Jurkat, Clone E6-1 (cell line): ENCODE measurements around the gene GALNTL6.
"Not testable (repeated sequence)": the region's sequence is repeated elsewhere in the genome, so short reads cannot be mapped to it uniquely, and the experiment has no call there.

Experiments used
- DNase-seq: peaks from one replicate; pipeline ENCODE4 v3.0.0-alpha.2; 2011; ENCODE audit warnings: low read depth, low spot score
- H3K4me3 ChIP-seq: 2 replicates; pipeline ENCODE4 v1.5.1; 2011; ENCODE audit warnings: mild to moderate bottlenecking, low read length, control low read depth, moderate library complexity

GALNTL6 gene

DNA sequence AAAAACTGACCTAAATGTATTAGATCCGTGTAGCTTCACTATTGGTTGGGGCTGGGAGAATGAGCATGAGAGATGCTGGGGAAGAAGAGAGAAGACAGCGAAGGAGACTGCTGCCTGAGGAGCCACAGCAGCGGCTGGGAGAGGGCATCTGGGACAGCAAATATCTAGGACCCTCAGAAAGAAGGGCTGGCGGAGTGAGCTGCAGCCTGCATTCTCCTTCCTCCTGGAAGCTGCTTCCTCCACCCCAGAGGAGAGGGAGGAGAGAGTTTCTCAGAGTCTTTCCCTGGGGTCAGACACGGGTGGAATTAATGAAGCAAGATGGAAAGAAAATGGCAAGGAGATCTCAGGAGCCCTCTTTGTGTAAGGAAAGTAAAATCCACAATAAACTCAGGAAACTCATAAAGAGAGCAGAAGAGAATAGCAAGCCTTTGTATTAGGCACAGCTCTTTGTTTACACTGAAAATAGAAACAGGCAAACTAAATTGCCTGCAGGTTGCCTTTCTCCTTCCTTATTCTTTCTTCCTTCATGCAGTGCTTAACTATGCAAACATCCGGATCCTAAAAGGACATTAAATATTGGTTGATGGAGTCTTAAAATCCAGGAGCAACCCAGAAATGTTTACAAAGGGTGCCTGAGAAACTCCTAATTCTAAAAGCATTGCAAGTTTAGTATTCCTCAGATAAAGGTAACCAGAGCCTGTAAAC is 1225.1 kb downstream of the GALNTL6 start:
- no peak overlapping the region for H3K4me3 ChIP-seq
- no peak for DNase-seq

DNA sequence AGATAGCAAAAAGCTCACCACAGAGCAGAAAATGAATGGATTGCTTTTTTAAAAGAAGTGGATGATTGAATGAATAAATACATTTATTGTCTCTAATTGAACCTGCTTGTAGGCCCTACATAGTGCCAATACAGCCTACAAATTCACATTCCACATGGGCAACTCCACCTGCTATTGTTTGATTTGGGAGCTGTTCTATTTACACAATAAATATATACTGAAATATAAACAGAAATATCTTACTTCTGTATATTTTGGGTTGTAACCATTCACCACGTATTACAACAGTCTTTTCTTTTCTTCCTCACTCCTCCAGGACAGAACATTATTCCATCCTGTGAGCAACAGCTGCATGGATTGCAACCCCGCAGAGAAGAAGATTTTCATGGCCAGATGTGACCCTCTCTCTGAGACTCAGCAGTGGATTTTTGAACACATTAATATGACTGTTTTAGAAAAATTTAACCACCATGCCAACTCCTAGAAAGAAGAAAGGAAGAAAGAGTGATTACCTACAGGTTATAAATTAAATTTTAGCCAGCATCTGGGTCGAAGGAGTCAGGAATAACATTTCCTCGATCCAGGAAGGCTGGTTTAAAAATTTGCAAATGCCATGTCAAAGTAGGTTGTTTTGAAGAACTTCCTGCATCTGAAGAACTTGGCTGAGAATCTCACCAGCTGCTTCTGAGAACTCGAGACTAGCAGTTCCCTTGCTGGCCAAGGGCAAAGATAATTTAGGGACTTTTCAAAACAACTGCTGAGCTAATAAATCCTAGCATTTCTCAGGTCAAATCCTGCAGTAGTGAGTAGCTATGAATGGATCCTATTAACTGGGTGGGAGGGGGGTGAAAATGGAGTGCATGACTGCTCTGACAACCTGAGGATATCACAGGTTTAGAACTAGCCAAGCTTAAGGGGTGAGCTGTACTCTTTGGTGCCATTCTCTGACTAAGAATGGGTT is 1226.7 kb downstream of the GALNTL6 start:
- no peak overlapping the region for H3K4me3 ChIP-seq
- DNase-seq = no peak

DNA sequence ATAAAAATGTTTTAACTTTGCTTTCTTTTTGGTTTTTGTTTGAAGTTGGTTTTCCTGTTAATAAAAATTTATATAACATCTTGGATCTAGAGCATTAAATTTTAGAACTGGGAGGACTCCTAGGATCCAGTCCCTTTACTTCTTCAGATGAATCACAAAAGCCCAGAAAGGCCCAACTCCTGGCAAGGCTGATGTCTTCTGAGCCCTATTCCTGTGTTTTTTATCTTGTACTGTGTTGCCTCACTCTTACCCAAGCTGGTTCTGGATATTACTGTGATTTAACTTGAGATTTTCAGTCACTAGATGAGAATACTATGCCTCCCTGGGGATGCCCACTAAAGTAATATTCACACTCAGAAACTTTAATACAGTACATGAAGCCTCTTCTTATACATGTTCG is 1228.3 kb downstream of the GALNTL6 start:
- no peak overlapping the region for H3K4me3 ChIP-seq
- no peak for DNase-seq

DNA sequence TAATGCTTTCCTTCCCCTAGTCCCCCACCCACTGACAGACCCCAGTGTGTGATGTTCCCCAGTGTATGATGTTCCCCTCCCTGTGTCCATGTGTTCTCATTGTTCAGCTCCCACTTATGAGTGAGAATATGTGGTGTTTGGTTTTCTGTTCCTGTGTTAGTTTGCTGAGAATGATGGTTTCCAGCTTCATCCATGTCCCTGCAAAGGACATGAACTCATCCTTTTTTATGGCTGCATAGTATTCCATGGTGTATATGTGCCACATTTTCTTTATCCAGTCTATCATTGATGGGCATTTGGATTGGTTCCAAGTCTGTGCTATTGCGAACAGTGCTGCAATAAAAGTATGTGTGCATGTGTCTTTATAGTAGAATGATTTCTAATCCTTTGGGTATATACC is 1228.9 kb downstream of the GALNTL6 start:
- not testable (repeated sequence) for H3K4me3 ChIP-seq, DNase-seq

DNA sequence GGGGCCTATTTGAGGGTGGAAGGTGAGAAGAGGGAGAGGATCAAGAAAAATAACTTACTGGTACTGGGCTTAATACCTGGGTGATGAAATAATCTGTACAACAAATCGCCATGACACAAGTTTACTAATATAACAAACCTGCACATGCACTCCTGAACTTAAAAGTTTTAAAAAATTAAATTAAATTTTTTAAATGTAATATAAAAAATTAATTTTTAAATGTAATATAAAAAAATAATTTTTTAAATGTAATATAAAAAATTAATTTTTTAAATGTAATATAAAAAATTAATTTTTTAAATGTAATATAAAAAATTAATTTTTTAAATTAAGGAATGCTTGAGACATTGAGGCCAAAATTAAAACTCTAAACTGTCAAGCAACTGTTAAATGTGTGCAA is 1231.1 kb downstream of the GALNTL6 start:
- no peak for DNase-seq
- H3K4me3 ChIP-seq = no peak overlapping the region

DNA sequence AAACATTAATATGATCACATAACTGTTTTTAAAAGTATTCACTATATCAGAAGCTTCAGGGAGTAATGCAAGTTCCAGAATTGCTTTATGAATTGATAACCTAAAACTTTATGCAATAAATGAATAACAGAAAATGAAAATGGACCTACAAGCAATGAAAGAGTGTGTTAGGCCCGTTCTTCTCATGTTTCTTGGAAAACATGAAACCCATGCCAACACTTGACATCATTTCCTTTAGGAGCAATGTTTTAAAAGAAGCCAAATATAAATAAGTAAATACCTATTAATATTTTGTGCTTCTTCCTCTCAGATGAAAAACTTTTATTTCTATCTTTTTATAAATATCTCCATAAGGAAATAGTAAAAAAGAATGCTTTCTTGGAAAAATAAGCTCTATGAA is 1232.4 kb downstream of the GALNTL6 start:
- no peak overlapping the region for H3K4me3 ChIP-seq
- DNase-seq = no peak

DNA sequence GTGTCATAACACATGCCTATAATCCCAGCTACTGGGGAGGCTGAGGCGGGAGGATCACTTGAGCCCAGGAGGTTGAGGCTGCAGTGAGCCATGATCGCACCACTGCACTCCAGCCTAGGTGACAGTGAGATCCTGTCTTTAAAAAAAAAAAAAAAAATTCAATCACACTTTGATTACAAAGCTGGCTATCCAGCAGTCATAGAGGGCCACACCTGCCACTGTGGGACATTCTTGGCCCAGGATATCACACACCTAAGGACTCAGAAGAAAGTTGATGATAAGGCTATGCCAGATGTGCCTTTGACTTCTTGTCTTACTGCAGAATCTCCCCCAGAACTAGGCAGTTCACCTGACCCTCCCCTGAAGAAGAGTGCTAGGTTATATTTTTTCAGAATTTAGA is 1232.9 kb downstream of the GALNTL6 start:
- H3K4me3 ChIP-seq = no peak overlapping the region
- DNase-seq = no peak

DNA sequence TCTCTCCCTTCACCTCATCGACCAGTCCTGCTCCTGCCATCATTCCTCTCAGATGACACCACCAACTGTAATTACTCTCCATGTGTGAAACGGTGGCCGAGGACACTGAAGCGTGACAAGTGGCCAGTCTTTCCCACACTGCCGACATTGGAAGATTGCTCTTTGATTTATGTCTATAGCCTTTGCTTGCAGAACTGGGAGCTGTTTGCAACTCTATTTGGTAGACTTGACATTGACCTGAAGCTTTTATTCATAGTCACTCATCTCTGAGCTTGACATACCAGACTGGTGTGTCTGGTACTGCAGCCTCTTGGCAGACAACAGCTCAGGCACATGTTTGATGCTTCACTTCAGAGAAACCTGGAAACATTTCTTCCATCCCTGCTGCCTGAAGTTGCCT is 1233.6 kb downstream of the GALNTL6 start:
- no peak overlapping the region for H3K4me3 ChIP-seq
- no peak for DNase-seq

DNA sequence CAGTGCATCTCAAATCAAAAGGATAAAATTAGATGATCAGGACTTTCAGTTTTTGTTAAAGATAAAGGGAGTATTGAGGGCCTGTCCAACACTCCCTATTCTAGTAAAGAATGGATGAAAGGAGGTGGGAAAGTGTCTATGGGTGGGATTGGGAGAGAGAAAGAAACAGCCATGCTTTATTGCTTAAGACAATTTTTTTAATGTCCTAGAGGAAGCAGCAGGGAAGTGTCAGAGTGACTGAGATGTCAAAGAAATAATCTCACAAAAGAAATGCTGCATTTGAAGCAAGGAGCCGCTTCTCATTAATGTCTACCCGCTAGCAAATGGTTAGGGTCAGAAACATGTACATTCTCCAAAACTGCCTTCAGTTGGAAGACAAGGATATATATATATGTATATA is 1238.0 kb downstream of the GALNTL6 start:
- no peak for DNase-seq
- no peak overlapping the region for H3K4me3 ChIP-seq

DNA sequence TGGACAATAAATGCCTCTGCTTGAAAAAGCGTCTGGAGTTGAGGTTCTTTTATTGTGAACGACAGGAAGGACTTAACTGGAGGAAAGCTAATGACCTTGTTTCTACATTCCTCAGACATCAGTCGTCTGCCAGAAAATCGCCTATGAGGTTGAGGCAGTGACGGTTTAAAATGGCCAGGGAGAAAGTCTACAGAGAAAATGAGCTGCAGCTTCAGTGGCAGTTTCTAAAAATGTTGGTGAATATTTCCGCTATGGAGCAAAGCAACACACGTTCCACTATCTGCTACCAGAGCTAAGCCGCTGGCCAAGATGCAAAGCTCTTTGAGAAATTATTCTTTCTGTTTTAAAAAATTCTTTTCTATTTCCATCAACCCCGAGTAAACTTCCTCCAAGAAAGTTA is 1238.5 kb downstream of the GALNTL6 start:
- no peak for DNase-seq
- no peak overlapping the region for H3K4me3 ChIP-seq

DNA sequence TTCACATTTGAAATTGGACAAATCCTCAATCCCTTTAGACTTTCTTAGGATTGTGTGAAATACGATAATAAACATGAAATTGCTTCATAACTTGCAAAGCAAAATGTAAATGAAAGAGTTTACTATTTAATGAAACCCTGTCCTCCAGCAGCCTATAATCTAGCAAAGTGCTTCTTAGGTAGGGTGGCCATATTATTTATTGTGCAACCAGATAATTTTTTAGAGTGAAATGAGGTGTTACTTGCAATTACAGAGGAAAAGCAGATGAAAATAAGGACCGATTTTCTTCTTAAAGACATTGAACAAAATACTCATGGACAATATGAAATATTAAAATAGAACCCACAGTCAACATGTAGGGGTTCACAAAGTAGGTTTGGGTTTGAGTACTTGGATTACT is 1239.2 kb downstream of the GALNTL6 start:
- H3K4me3 ChIP-seq = no peak overlapping the region
- DNase-seq = no peak

DNA sequence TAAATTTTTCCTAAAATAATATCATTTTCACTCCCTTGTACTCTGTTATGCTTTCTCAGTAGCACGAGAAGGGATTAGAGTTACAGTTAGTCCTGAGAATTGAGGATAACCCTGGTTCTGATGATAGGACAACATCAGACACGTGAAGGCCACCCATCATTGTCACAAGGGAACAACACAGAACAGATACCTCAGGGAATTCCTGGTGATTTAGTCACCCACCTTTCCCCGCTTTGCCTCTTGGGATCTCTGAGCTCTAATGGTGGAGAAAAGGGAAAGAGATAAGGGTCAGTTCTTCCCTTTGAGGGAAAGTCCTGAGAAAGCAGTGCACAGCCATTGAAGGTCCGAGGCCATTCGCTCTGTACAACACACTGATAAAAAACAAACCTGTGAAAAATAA is 1243.1 kb downstream of the GALNTL6 start:
- no peak for DNase-seq
- no peak overlapping the region for H3K4me3 ChIP-seq

DNA sequence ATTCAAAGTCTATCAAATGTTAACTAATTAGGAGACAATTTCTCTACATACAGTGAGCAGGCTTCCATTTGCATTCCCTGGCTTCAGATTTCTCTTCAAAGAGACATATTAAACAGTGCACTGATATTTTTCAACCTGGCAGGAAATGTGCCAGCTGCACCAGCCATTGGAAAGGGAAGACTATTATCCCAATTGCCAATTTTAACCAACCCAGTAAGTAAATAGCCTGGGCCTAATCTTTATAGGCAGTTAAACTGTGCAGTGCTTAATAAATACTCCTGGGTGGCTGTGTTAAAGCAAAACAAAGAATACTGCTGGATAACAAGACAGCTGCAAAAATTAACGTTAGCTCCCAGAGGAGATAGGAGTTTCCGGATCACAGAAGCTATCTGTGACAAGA is 1243.5 kb downstream of the GALNTL6 start:
- H3K4me3 ChIP-seq = no peak overlapping the region
- DNase-seq = no peak

DNA sequence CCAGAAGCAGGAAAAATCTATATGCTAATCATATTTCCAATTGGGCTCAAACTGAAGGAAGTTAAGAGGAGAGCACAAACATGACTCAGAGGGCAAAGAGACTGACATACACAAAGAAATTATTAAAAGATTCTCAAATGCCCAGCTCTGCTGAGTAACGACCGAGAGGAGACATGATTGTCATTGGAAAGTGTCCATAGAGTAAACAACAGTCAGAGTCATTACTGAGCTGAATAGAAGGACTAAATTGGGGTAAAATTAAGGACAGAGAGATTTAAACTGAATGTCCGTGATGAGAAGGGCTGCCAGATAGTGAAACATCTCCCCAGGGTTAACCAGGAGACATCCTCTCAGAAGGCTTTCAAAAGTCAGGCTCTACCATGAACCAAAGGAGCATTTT is 1244.2 kb downstream of the GALNTL6 start:
- DNase-seq = no peak
- H3K4me3 ChIP-seq = no peak overlapping the region

DNA sequence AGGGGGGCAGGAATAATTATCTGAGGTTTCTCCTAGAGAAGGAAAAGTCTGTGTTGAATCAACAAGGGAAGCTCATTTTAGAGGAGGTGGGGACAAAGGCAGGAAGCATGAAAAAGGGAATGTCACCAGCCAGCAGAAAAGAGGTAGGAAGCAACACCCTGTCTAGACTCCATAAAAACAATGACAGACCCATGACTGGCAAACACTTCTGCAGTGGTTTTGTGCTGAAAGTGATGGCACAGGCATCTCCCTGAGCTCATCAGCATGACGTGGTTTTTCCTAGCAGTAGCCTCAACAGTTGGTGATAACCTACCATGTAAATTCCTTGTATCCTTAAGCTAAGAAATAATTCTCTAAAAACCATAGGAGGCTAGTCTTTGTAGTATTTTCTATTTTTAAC is 1244.7 kb downstream of the GALNTL6 start:
- no peak overlapping the region for H3K4me3 ChIP-seq
- no peak for DNase-seq

DNA sequence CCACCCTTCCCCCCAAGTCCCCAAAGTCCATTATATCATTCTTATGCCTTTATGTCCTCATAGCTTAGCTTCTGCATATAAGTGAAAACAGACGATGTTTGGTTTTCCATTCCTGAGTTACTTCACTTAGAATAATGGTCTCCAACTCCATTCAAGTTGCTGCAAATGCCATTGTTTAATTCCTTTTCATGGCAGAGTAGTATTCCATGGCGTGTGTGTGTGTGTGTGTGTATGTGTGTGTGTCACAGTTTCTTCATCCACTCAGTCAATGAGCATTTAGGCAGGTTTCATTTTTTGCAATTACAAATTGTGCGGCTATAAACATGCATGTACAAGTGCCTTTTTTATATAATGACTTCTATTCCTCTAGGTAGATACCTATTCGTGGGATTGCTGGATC is 1248.0 kb downstream of the GALNTL6 start:
- H3K4me3 ChIP-seq = no peak overlapping the region
- no peak for DNase-seq

DNA sequence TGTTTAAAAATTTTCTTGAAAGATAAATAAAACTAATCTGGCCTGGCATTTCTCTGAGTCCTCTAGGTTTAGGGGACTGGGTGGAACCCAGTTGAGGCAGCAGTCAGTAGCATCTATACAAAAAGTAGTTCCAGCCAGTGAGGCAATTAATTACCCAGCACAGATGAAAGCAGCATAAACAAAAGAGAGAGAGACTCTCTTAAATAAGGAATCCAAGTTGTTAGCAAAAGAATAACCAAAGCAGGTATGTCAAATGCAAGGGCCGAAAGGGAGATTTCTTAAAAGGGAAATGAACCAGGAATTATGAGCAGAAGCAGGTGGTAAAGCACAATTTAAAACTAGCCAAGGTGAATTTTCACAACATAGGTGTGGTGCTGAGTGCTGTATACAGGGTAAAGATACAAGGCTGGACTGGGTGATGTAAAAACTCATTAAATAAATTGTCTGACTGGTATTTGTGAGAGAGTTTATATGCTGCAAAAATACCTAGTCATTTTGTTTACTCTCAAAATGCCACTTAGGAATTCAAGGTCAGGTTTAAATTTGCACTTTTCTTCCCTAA is 1260.8 kb downstream of the GALNTL6 start:
- no peak overlapping the region for H3K4me3 ChIP-seq
- no peak for DNase-seq

DNA sequence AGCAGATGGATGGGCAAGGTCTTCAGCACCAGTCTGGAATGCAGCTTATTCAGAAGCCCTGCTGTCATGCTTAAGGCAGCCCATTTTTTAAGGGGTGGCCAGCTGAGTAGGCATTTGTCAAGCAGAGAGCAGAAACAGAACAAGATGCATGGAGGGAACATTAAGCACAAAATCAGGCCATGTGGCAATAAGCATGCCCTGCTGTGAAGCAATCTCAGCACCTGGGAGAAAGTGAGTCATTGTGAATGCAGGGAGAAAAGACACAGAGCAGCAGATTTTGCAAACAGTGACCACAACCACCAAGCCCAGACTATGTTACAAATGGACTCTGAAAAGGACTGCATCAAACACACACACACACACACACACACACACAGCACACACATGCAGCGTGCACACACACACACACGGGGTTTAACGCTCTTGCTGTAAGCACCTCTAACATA is 1261.3 kb downstream of the GALNTL6 start:
- no peak for DNase-seq
- no peak overlapping the region for H3K4me3 ChIP-seq

DNA sequence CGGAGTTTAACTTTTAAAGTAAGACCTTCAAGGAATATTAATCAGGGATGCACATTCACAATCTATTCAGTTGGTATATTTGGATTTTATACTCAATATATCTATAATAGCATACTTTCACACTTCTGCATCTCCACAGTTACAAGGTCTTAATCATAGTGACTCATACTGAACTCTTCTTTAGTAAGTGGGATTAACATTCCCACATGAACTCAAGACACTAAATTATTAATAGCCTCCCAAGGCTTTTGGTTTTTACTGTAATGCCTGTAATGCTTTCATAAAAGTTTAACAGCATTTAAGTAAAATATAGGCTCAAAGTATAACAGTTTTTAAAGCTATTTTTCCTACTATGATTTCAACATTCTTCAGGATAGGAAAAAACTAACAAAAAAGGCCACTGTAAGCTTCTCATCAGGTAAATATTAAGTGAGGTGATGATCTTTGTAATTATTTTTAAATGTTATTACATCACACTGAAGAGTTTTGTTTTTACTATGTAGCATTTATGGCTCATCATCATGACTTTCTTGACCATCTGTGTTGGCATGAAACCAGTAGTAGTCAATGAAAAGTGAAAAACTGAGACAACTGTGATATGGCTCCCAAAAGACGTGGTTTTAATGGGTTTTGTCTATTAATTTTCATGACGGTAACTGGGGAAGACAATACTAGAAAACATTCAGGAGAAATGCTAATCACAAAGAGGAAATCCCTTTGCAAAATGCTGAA is 1263.9 kb downstream of the GALNTL6 start:
- DNase-seq = no peak
- H3K4me3 ChIP-seq = no peak overlapping the region

DNA sequence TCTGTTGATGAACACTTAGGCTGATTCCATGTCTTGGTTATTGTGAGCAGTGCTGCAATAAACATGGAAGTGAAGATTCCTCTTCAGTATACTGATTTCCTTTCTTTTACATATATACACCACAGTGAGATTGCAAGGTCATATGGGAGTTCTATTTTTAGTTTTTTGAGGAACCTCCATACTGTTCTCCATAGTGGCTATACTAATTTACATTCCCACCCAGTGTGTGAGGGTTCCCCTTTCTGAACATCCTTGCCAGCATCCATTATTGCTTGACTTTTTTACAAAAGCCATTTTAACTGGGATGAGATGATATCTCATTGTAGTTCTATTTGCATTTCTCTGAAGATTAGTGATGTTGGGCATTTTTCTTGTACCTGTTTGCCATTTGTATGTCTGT is 1274.9 kb downstream of the GALNTL6 start:
- no peak overlapping the region for H3K4me3 ChIP-seq
- no peak for DNase-seq
